A549 (cell line): ENCODE measurements around the gene SORCS2.

Experiments used
- CTCF ChIP-seq: fragments of >200 bp; sonication (Bioruptor Twin); formaldehyde crosslinking; IDR thresholded peaks from 3 replicates; pipeline ENCODE4 v1.5.1; 2016
- ELK1 ChIP-seq: fragments of 150-350 bp; IDR thresholded peaks from 2 replicates; pipeline ENCODE4 v1.6.1; 2014; ENCODE audit warnings: low read depth, mild to moderate bottlenecking, low read length
- GATA3 ChIP-seq: IDR thresholded peaks from 2 replicates; pipeline ENCODE4 v1.6.1; 2012; ENCODE audit warnings: borderline replicate concordance
- HOXB13 ChIP-seq: fragments of 250-450 bp; sonication (Bioruptor Pico); IDR thresholded peaks from 2 replicates; pipeline ENCODE4 v1.5.0; 2020; ENCODE audit warnings: low read depth, mild to moderate bottlenecking, moderate library complexity
- PHF8 ChIP-seq: fragments of 200-600 bp; sonication (generic); IDR thresholded peaks from 2 replicates; pipeline ENCODE4 v1.6.1; 2016; ENCODE audit warnings: low read depth, mild to moderate bottlenecking, antibody characterized with exemption, moderate library complexity, borderline replicate concordance
- POLR2A ChIP-seq: IDR thresholded peaks from 2 replicates; pipeline ENCODE4 v1.6.1; 2012; ENCODE audit warnings: mild to moderate bottlenecking, low read length

- TF ChIP-seq POLR2A = no peak
- no peak for TF ChIP-seq CTCF
- no peak for TF ChIP-seq HOXB13
- no peak for TF ChIP-seq PHF8
- no peak for TF ChIP-seq ELK1
- TF ChIP-seq GATA3 = no peak
These were observed 95.6 kb downstream of the SORCS2 start for GRCh38 chr4:7287918-7288280.
